COR-L47 (cell line): Measurements from ENCODE around the gene CDH5.

ENCODE experiments used
- DNase-seq: peaks from one replicate; lab custom pipeline; 2025; lab: John Stamatoyannopoulos, UW

The CDH5 gene

GRCh38 chr16:66373667-66374066 is 7.2 kb downstream of the CDH5 start:
- no peak for DNase-seq

- DNase-seq = no peak
Measured at GRCh38 chr16:66374176-66374575, 7.7 kb downstream of the CDH5 start.

- no peak for DNase-seq
Measured at GRCh38 chr16:66375451-66375850, 9.0 kb downstream of the CDH5 start.

GRCh38 chr16:66376114-66376513 is 9.6 kb downstream of the CDH5 start:
- no peak for DNase-seq

GRCh38 chr16:66376577-66377305 is 10.2 kb downstream of the CDH5 start:
- no peak for DNase-seq

- DNase-seq = no peak
Measured at GRCh38 chr16:66377324-66377723, 10.8 kb downstream of the CDH5 start.

- DNase-seq = no peak
Measured at GRCh38 chr16:66378741-66379570, 12.5 kb downstream of the CDH5 start.

GRCh38 chr16:66379571-66379941 is 13.1 kb downstream of the CDH5 start:
- DNase-seq = no peak

GRCh38 chr16:66380421-66380820 is 13.9 kb downstream of the CDH5 start:
- no peak for DNase-seq

GRCh38 chr16:66381585-66382170 is 15.2 kb downstream of the CDH5 start:
- no peak for DNase-seq

GRCh38 chr16:66382171-66382965 is 15.9 kb downstream of the CDH5 start:
- DNase-seq = no peak

- DNase-seq = no peak
Measured at GRCh38 chr16:66382966-66383299, 16.4 kb downstream of the CDH5 start.

- DNase-seq = no peak
Measured at GRCh38 chr16:66383551-66383950, 17.1 kb downstream of the CDH5 start.

GRCh38 chr16:66385415-66385814 is 18.9 kb downstream of the CDH5 start:
- no peak for DNase-seq

- DNase-seq = no peak
Measured at GRCh38 chr16:66386629-66387622, 20.4 kb downstream of the CDH5 start.

- DNase-seq = no peak
Measured at GRCh38 chr16:66387817-66388332, 21.4 kb downstream of the CDH5 start.

GRCh38 chr16:66388350-66389139 is 22.1 kb downstream of the CDH5 start:
- DNase-seq = no peak

- DNase-seq = no peak
Measured at GRCh38 chr16:66389256-66390176, 23.0 kb downstream of the CDH5 start.
